RWPE2 (cell line): ENCODE data around the gene TWIST2.

Experiments used
- ATAC-seq: fragments of 200-7000 bp; cut with Tn5 transposase; 3 replicates; pipeline ENCODE4 v1.9.1; 2021; ENCODE audit warnings: low read depth
- DNase-seq: peaks from one replicate; pipeline ENCODE4 v3.0.0-alpha.2; 2020; ENCODE audit warnings: low spot score
- H3K27ac ChIP-seq: fragments of 450-650 bp; 2 replicates; pipeline ENCODE4 v1.5.1; 2017; ENCODE audit warnings: mild to moderate bottlenecking; ENCODE audit not compliant: poor library complexity, severe bottlenecking
- H3K27me3 ChIP-seq: fragments of 250-450 bp; sonication (Bioruptor Pico); 2 replicates; pipeline ENCODE4 v1.5.1; 2021; ENCODE audit warnings: mild to moderate bottlenecking, moderate library complexity; ENCODE audit not compliant: insufficient read depth, poor library complexity, severe bottlenecking
- H3K36me3 ChIP-seq: fragments of 250-450 bp; sonication (Bioruptor Pico); 2 replicates; pipeline ENCODE4 v1.5.1; 2020; ENCODE audit warnings: low read depth, mild to moderate bottlenecking, moderate library complexity
- H3K4me1 ChIP-seq: fragments of 250-450 bp; sonication (Bioruptor Pico); 2 replicates; pipeline ENCODE4 v1.5.1; 2021; ENCODE audit warnings: mild to moderate bottlenecking, moderate library complexity; ENCODE audit not compliant: insufficient read depth, poor library complexity, severe bottlenecking
- H3K4me3 ChIP-seq: fragments of 250-450 bp; sonication (Bioruptor Pico); 2 replicates; pipeline ENCODE4 v1.5.1; 2021; ENCODE audit warnings: mild to moderate bottlenecking, moderate library complexity; ENCODE audit not compliant: severe bottlenecking
- H3K9me3 ChIP-seq: fragments of 250-450 bp; sonication (Bioruptor Pico); 2 replicates; pipeline ENCODE4 v1.5.1; 2021; ENCODE audit warnings: mild to moderate bottlenecking, moderate library complexity; ENCODE audit not compliant: severe bottlenecking
- CTCF ChIP-seq: fragments of 450-650 bp; IDR thresholded peaks from one replicate; pipeline ENCODE4 v1.5.1; 2017; ENCODE audit warnings: mild to moderate bottlenecking, moderate library complexity; ENCODE audit not compliant: poor library complexity, severe bottlenecking

The TWIST2 gene

GRCh38 chr2:238921259-238921658 lies 73.4 kb downstream of the TWIST2 start:
- no peaks in the 10 kb centered on the region for H3K9me3 ChIP-seq
- peak; percentile 35; the same call in 1 of the 3 replicates for ATAC-seq
- H3K27ac ChIP-seq, result no peak overlapping the region
- no peaks in the 10 kb centered on the region for H3K36me3 ChIP-seq
- no peaks in the 10 kb centered on the region for H3K4me1 ChIP-seq
- H3K27me3 ChIP-seq, result no peaks in the 10 kb centered on the region
- TF ChIP-seq CTCF, result no peak
- no peak overlapping the region for H3K4me3 ChIP-seq
- peak; percentile 17 for DNase-seq

GRCh38 chr2:238921681-238922319 lies 73.9 kb downstream of the TWIST2 start:
- Histone ChIP-seq H3K36me3 (no peaks in the 10 kb centered on the region), H3K4me1 (no peaks in the 10 kb centered on the region), H3K9me3 (no peaks in the 10 kb centered on the region), H3K27ac (no peak overlapping the region), H3K27me3 (no peaks in the 10 kb centered on the region), H3K4me3 (no peak overlapping the region)
- ATAC-seq, result no peak
- TF ChIP-seq CTCF, result no peak
- peak; percentile 40 for DNase-seq

- Histone ChIP-seq H3K27ac (no peak overlapping the region), H3K4me1 (no peaks in the 10 kb centered on the region), H3K9me3 (no peaks in the 10 kb centered on the region), H3K4me3 (no peak overlapping the region), H3K36me3 (no peaks in the 10 kb centered on the region), H3K27me3 (no peaks in the 10 kb centered on the region)
- ATAC-seq, result no peak
- TF ChIP-seq CTCF, result no peak
- DNase-seq, result peak; percentile 41
Observed at GRCh38 chr2:238922435-238922834, 74.5 kb downstream of the TWIST2 start.

GRCh38 chr2:238924032-238924431 lies 76.1 kb downstream of the TWIST2 start:
- peak; percentile 14 for DNase-seq
- Histone ChIP-seq H3K36me3 (no peaks in the 10 kb centered on the region), H3K4me3 (no peak overlapping the region), H3K4me1 (no peaks in the 10 kb centered on the region), H3K27me3 (no peaks in the 10 kb centered on the region), H3K27ac (no peak overlapping the region), H3K9me3 (no peaks in the 10 kb centered on the region)
- no peak for TF ChIP-seq CTCF
- no peak for ATAC-seq

GRCh38 chr2:238924796-238925195 lies 76.9 kb downstream of the TWIST2 start:
- DNase-seq (peak; percentile 41), ATAC-seq (no peak)
- Histone ChIP-seq H3K9me3 (no peaks in the 10 kb centered on the region), H3K27ac (no peak overlapping the region), H3K36me3 (no peaks in the 10 kb centered on the region), H3K4me3 (no peak overlapping the region), H3K27me3 (no peaks in the 10 kb centered on the region), H3K4me1 (no peaks in the 10 kb centered on the region)
- no peak for TF ChIP-seq CTCF
